ENCODE measurements around the gene SRGN.

Gene SRGN

GRCh38 chr10:69061305-69062161 is 26.4 kb upstream of the SRGN start:
- DNase-seq = peak in 1 of 2 experiments; percentile 40

GRCh38 chr10:69062901-69063300 is 25.0 kb upstream of the SRGN start:
- no peak for DNase-seq

- DNase-seq = no peak
Measured at GRCh38 chr10:69064762-69065328, 23.1 kb upstream of the SRGN start.

- peak; percentile 75 to 82 for DNase-seq
Measured at GRCh38 chr10:69065406-69066361, 22.2 kb upstream of the SRGN start.

- no peak for DNase-seq
Measured at GRCh38 chr10:69067189-69067588, 20.7 kb upstream of the SRGN start.

- DNase-seq = no peak
Measured at GRCh38 chr10:69068549-69068948, 19.4 kb upstream of the SRGN start.

GRCh38 chr10:69069090-69070042 is 18.5 kb upstream of the SRGN start:
- no peak for DNase-seq

- no peak for DNase-seq
Measured at GRCh38 chr10:69070951-69071350, 17.0 kb upstream of the SRGN start.

- DNase-seq = no peak
Measured at GRCh38 chr10:69071610-69072009, 16.3 kb upstream of the SRGN start.

GRCh38 chr10:69073026-69073425 is 14.9 kb upstream of the SRGN start:
- no peak for DNase-seq

- no peak for DNase-seq
Measured at GRCh38 chr10:69073736-69074364, 14.1 kb upstream of the SRGN start.

- no peak for DNase-seq
Measured at GRCh38 chr10:69074532-69074931, 13.4 kb upstream of the SRGN start.

GRCh38 chr10:69075431-69075830 is 12.5 kb upstream of the SRGN start:
- DNase-seq = no peak

- no peak for DNase-seq
Measured at GRCh38 chr10:69078311-69078710, 9.6 kb upstream of the SRGN start.

GRCh38 chr10:69080226-69080625 is 7.7 kb upstream of the SRGN start:
- DNase-seq = no peak

GRCh38 chr10:69086001-69086509 is 1.8 kb upstream of the SRGN start:
- no peak for DNase-seq

- peak in 1 of 2 experiments; percentile 28 for DNase-seq
Measured at GRCh38 chr10:69088471-69088769, 517 bp downstream of the SRGN start.

GRCh38 chr10:69088801-69089501 is 1.0 kb downstream of the SRGN start:
- no peak for DNase-seq

- peak; percentile 74 to 81 for DNase-seq
Measured at GRCh38 chr10:69089638-69090599, 2.0 kb downstream of the SRGN start.

GRCh38 chr10:69090685-69091084 is 2.8 kb downstream of the SRGN start:
- DNase-seq = no peak
